GM18502 (cell line): ENCODE results near the gene DEFB131A.
"Not testable (repeated sequence)": the region's sequence is repeated elsewhere in the genome, so short reads cannot be mapped to it uniquely, and the experiment has no call there.

Experiments
- ATAC-seq: cut with Tn5 transposase; IDR thresholded peaks from one replicate; pipeline ENCODE4 v1.9.1; 2021; ENCODE audit warnings: mild to moderate bottlenecking; ENCODE audit not compliant: unreplicated experiment, poor library complexity

Gene DEFB131A

DNA sequence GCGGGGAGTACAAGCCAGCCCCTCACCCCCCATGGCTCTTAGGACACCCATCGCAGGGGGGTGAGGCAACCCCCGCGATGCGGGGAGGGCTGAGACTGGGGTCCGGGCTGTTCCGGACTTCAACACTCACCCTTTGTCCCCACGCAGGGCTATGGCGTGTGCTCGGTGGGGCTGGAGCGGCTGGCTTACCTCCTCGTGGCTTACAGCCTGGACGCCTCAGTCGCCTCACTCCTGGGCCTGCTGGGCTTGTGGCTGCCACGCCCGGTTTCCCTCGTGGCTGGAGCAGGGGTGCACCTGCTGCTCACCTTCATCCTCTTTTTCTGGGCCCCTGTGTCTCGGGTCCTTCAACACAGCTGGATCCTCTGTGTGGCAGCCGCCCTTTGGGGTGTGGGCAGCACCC lies 49.4 kb downstream of the DEFB131A start:
- ATAC-seq = not testable (repeated sequence)

DNA sequence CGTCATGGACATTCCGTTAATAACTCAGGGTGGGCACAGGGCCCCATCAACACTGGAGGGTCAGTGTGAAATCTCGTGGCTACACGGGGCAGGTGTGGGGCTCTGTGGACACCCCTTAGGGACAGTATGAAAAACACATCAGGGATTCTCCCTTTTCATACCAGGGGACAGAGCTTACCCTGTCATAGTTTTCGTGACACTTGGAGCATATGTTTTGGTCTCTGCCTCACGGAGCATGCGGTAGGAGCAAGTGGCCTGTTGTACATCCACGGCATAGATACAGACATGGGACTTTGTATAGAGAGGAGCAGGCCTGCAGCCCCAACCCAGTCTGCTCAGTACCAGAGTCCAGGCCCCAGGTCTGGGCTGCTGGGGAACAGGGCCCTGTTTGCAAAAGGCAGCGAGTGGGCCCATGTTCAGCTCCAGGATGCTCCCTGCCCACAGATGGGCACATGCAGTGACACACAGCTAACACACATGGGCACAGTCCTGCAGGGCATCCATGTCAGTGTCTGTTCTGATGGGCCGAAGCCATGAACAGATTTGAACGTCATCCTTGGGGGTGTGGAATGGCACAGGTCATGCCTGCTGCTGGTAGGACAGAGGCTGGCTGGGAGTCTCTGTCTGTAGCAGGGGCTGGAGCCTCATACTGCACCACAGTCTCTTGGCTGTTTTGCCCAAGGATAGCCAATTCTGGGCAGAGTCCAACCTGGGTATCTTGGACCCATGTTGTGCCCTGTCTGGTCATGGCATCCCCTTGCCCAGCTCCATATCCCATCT lies 50.2 kb downstream of the DEFB131A start:
- not testable (repeated sequence) for ATAC-seq

DNA sequence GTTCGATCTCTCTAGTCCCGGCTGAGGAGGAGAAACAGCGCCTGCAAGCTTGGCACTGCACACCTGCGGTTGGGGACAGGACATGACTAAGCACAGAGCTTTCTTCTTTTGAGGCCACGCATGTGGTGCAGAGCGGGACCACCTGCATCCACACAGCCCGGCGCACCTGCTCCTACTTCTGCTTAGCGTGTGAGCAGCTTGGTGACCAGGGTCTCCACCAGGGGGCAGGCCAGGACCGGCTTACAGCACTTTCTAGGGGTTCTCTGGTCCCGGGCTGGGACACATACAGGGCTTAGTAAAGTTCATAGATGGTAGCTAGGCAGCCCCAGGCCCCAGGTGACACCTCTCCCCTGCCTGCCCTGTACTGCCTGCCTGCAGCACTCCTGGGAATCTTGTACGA lies 51.2 kb downstream of the DEFB131A start:
- not testable (repeated sequence) for ATAC-seq

DNA sequence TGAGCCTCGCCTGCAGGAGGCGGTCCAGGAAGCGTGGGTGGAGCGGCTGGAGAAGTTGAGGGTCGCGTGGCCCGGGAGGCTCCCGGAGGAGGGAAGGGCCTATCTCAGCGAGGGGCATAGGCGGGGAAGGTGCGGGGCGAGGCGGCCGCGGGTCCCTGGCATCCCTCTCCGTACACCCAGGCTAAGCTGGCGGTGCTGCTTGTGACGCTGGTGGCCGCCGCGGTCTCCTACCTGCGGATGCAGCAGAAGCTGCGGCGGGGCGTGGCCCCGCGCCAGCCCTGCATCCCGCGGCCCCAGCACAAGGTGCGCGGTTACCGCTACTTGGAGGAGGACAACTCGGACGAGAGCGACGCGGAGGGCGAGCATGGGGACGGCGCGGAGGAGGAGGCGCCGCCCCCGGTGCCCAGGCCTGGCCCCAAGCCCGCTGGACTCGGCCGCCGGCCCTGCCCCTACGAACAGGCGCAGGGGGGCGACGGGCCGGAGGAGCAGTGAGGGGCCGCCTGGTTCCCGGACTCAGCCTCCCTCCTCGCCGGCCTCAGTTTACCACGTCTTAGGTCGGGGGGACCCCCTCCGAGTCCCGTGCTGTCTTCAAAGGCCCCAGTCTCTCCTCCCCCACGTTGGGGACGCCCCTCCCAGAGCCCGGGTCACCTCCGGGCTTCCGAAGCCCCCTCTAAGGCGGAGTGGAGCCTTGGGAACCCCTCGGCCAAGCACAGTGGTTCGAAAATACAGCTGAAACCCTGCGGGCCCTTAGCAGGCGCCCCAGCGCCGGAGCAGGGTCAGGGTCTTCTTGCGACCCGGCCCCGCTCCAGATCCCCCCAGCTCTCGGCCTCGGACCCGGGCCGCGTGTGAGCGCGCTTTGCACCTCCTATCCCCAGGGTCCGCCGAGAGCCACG lies 53.6 kb downstream of the DEFB131A start:
- not testable (repeated sequence) for ATAC-seq

DNA sequence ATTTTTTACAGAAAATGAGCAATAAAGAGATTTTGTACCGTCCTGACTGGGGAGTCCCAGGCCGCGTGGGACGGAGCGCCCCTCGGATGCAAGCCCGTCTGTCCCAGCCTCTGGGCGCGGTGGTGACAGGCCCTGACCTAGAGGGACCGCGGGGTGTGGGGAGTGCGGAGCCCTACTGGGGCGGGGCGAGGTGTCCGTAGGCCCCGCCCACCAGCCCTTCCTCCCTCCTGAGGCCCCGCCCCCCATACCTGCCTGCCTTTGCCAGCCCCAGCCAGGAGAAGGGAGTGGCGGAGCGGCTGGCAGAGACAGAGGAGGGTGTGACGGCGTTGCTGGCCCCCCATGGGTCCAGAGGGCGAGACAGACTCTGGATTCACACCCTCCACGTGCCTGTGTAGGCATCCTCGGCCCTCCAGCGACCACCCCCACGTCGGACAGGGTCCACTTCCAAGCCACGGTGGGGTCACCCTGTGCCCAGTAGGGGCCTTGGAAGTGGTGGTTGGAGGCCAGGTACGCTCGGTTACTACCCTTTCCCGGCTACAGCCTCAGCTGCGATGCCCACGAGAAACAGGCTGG lies 54.3 kb downstream of the DEFB131A start:
- not testable (repeated sequence) for ATAC-seq

DNA sequence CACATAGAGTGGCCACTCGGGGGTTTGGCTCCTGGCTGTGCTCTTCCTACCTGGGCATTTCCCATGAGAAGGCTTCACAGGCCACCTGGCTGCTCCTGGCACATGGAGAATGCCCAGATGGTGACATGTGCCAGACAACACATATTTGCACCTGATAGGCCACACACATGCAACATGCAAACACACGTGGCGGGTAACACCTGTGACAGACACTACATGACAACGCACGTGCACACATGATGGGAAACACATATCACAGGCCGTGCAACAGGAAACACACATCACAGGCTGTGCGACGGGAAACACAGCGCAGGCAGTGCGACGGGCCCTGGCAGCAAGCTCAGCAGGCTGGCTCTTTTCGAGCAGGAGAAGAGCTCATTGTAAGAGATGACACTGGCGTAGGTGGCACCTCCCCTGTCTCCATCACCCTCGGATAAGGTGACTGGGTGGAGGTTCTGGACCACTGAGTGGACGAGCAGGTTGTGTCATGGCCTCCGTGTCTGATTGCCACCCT lies 55.8 kb downstream of the DEFB131A start:
- ATAC-seq = not testable (repeated sequence)
